Stimulated activated CD4-positive, alpha-beta T cell treated with anti-CD3 and anti-CD28 coated beads, Interleukin-12 subunit alpha, Interleukin-12 subunit beta, amount 100 ng/mL, for 48 hours (primary cell): ENCODE results near the gene PIGQ.

Source experiments
- DNase-seq, 3 donors: peaks; one replicate each; pipeline ENCODE4 v3.0.0-alpha.2; 2020; ENCODE audit warnings: low read depth in 2 of 3, low spot score in 1 of 3

The PIGQ gene

DNA sequence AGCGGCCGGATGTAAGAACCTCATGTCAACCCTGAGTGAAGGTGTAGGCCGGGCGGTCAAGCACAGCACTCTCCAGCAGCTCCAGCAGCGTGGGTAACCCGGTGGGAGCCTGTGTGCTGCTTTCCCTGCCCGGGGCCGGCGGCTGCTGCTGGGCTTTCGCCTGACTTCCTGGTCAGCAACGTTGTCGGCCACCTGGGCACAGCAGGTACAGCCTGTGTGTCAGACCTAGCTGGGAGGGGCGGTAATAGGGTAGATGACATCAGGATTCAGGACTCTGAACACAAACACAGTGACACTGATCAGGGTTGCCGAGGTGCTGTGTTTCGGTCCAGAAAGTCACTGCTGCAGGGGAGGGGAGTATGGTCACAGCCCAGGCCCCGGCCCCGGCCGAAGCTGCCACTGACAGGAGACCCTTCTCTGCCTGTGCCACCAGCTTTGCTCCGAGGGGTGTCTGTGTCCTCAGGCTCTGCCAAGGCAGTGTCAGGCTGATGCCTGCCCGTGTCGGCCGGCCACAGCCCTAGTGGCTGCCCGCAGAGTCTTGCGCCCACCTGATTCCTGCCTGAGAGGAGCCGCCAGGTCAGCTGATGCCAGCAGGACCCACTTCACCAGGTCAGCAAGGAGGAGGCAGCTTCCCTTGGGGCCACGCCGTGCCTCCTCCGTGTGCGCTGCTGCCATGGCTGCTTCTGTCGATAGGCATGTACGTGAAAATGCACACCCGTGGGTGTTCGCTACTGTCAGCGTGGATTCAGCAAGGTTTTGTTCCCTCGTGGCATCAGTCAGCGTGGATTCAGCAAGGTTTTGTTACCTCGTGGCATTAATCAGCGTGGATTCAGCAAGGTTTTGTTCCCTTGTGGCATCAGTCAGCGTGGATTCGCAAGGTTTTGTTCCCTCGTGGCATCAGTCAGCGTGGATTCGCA is 29.3 kb downstream of the PIGQ start:
- no peak for DNase-seq

GRCh38 chr16:600781-601180 is 31.0 kb downstream of the PIGQ start:
- DNase-seq = no peak

GRCh38 chr16:603933-604332 is 34.2 kb downstream of the PIGQ start:
- no peak for DNase-seq

GRCh38 chr16:606656-607307 is 37.0 kb downstream of the PIGQ start:
- no peak for DNase-seq

DNA sequence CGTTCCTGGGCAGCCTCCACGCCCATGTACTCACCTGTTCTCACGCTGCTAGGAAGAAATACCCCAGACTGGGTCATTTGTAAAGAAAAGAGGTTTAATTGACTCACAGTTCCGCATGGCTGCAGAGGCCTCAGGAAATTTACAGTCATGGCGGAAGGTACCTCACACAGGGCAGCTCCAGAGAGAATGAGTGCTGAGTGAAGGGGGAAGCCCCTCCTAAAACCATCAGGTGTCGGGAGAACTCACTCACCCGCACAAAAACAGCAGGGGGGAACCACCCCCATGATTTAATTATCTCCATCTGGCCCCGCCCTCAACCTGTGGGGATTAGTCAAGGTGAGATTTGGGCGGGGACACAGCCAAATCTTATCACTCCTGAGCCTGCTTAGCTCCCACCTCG is 38.3 kb downstream of the PIGQ start:
- peak in 2 of 3 donors; percentile 36 to 57 for DNase-seq

DNA sequence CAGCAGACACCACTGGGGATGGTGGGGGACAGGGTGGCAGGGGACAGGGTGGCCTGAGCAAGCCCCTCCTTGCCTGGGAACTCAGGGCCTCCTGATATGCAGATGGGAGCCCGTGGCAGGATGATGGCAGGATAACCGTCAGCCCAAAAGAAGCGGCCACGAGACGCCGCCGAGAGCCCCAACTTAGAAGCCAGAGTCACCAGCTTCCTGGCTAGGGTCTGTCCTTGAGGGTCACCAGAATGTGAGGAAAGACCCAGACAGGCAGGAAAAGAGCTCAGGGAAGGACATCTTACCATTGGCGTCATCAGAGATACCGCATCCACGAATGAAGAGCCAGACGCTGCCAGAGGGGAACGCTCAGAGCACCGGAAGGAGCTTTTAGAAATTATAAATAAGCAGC is 39.5 kb downstream of the PIGQ start:
- DNase-seq = no peak

DNA sequence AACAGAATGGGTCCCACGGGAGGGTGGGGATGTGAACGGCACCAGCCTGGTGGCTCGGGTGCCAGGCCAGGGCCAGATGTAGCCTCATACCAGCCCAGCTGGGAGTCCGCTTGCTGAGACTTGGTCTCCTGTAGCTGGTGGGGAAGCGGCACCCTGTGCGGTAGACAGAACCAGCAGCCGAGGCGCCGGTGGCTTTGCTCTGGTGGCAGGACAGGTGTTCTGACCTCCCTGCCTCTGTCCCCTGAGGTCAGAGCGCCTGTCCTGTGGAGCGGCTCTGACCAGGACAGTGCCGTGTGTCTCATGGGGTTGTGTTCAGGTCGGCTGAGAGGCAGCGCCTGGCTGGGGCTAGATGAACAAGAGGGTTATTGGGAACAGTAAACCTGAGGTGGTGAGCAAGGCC is 40.2 kb downstream of the PIGQ start:
- DNase-seq = no peak

DNA sequence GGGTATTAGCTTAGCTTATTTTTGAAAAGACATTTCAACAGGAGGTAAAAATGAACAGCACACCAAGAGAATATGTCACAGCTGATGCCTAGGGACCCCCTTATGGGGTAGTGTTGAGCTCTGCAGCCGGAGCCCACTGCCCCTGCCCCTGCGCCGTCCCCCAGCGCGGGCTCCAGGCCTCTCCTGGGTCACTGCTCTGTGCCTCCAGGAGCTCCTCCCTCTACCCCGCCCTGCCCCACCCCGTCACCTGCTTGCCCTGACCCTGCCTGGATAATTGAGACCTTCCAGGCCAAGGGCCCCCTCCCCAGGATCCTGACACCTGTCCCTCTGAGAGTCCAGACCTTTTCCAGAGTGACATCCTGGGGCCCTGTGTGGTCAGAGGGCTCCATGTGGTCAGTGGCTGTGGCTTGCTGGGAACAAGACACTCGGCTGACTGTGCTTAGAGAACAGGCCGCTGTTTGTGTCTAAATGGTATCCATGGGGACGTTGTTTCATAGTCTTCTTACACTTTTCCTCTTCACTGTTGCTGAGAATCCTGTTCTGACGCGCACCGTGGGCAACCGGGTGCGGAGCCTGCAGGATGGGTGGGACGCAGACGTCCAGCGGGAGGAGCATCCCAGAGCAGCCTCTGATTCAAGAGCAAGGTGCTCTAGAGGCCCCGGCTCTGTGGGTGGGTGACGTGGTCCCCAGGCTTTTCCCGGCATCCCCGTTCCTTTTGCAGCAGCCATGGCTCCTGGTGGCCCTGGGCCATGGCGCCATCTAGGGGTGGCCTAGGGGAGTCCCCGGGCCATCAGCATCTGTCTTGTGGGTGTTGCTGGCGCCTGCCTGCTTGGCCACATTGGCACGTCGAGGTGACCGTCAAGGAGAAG is 41.0 kb downstream of the PIGQ start:
- peak; percentile 36 to 58 (median 56) for DNase-seq

- no peak for DNase-seq
Observed at GRCh38 chr16:615122-615521, 45.4 kb downstream of the PIGQ start.

GRCh38 chr16:616733-617586 is 47.2 kb downstream of the PIGQ start:
- no peak for DNase-seq

GRCh38 chr16:617855-618254 is 48.1 kb downstream of the PIGQ start:
- DNase-seq = no peak

- no peak for DNase-seq
Observed at GRCh38 chr16:619476-620100, 49.8 kb downstream of the PIGQ start.

DNA sequence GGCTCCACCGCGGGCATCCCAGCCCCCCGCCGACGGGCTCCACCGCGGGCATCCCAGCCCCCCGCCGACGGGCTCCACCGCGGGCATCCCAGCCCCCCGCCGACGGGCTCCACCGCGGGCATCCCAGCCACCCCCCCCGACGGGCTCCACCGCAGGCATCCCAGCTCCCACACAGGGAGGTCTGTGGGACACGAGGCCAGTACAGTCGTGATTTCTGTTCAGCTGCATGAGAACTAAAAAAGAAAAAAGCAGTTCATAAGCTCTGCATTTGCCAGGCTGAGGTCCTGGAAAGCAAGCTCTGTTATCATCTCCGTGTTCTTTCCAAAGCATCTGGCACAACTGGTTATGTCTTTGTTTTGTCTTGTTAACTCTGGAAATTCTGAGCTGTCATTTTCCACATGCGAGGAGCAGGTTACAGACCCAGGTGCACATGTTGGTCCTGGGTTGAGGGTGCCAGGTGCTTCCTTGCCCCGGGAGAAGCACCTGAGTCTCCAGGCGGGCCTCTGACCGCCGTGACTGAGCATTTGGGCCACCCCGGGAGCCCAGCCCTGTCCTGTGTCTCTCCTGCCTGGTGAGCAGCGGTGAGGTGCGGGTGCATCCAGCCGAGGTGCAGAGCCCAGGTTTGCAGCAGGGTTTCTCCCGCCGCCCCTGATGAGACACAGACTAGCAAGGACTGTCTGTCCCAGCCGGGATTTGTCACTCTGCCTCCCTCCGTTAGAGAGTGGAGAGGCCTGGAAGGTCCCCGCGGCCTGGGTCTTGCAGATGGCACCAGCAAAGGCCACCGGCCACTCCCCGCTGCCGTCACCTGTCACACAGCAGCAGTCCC is 51.1 kb downstream of the PIGQ start:
- DNase-seq = no peak

- DNase-seq = no peak
Observed at GRCh38 chr16:621526-622105, 51.8 kb downstream of the PIGQ start.

DNA sequence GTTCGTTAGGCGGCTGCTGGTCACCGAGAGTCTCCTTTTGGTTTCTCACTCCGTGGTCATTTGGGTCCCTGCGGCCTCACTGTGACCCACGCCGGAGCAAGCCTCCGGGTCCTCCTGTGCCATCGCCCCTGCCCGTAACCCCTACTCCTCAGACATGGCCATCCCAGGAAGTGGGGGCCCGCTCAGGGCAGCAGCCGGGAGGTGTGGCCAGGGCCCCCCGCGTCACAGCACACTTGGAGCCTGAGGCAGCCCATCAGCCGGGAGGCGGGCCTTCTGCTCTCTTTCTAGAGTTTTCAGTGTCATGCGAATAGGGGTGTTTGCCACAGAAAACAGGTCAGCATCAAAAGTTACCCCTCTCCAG is 53.1 kb downstream of the PIGQ start:
- DNase-seq = no peak

GRCh38 chr16:624526-625070 is 54.8 kb downstream of the PIGQ start:
- DNase-seq = no peak

DNA sequence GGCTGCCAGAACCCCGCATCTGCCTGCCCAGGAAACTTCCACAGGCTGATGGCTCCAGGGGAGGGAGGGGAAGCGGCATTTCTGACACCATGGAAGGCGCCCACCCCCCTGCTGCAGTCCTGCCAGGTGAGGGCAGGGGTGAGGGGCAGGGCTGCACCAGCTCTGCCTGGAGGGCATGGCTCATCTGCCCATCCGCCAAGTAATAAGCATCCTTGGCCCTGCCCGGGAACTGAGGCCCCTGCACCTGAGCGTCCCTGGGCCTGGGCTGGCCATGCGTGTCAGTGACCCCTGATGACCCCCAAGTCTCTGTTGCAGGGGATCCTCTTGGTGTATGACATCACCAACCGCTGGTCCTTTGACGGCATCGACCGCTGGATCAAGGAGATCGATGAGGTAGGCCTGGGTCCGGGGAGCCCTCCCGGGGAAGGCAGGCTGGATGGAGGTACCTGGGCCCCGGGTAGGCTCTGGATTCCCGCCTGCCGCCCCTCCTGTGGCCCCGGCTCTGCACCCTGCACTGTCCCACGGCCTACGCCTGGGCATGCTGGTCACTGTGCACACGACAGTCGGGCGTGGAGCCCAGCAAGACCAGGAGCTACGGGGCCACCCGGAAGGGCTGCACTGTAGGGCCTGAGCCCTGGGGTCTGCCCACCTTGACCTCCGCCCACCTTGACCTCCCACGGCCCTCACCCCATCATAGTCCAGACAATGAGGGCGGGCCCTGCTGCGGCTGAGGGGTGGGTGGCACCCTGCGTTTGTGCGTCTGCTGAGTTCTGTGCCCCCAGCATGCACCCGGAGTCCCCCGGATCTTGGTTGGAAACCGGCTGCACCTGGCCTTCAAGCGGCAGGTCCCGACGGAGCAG is 55.6 kb downstream of the PIGQ start:
- DNase-seq = no peak
